ENCODE results near the gene REV3L.
"Not testable (repeated sequence)": the region's sequence is repeated elsewhere in the genome, so short reads cannot be mapped to it uniquely, and the experiment has no call there.

DNA sequence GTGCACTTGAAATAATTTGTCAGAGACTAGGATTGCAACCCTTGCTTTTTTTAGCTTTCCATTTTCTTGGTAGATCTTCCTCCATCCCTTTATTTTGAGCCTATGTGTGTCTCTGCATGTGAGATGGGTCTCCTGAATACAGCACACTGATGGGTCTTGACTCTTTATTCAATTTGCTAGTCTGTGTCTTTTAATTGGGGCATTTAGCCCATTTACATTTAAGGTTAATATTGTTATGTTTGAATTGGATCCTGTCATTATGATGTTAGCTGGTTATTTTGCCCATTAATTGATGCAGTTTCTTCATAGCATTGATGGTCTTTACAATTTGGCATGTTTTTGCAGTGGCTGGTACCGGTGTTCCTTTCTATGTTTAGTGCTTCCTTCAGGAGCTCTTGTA is 22.5 kb upstream of the REV3L start:
- TF ChIP-seq, protein P1, sequence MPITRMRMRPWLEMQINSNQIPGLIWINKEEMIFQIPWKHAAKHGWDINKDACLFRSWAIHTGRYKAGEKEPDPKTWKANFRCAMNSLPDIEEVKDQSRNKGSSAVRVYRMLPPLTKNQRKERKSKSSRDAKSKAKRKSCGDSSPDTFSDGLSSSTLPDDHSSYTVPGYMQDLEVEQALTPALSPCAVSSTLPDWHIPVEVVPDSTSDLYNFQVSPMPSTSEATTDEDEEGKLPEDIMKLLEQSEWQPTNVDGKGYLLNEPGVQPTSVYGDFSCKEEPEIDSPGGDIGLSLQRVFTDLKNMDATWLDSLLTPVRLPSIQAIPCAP (CRISPR knock-in tag; IDR thresholded peaks at IDR 0.05): not testable (repeated sequence)
- TF ChIP-seq, protein P2, sequence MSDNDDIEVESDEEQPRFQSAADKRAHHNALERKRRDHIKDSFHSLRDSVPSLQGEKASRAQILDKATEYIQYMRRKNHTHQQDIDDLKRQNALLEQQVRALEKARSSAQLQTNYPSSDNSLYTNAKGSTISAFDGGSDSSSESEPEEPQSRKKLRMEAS (CRISPR knock-in tag; IDR thresholded peaks at IDR 0.05): not testable (repeated sequence)
- TF ChIP-seq, protein P3, sequence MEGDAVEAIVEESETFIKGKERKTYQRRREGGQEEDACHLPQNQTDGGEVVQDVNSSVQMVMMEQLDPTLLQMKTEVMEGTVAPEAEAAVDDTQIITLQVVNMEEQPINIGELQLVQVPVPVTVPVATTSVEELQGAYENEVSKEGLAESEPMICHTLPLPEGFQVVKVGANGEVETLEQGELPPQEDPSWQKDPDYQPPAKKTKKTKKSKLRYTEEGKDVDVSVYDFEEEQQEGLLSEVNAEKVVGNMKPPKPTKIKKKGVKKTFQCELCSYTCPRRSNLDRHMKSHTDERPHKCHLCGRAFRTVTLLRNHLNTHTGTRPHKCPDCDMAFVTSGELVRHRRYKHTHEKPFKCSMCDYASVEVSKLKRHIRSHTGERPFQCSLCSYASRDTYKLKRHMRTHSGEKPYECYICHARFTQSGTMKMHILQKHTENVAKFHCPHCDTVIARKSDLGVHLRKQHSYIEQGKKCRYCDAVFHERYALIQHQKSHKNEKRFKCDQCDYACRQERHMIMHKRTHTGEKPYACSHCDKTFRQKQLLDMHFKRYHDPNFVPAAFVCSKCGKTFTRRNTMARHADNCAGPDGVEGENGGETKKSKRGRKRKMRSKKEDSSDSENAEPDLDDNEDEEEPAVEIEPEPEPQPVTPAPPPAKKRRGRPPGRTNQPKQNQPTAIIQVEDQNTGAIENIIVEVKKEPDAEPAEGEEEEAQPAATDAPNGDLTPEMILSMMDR (IDR thresholded peaks at IDR 0.05): not testable (repeated sequence)
- TF ChIP-seq, protein P4, sequence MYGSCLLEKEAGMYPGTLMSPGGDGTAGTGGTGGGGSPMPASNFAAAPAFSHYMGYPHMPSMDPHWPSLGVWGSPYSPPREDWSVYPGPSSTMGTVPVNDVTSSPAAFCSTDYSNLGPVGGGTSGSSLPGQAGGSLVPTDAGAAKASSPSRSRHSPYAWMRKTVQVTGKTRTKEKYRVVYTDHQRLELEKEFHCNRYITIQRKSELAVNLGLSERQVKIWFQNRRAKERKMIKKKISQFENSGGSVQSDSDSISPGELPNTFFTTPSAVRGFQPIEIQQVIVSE (CRISPR knock-in tag; IDR thresholded peaks at IDR 0.05; ENCODE audit: borderline replicate concordance): not testable (repeated sequence)
- not testable (repeated sequence) for TF ChIP-seq ZNF121 (CRISPR knock-in tag; IDR thresholded peaks at IDR 0.05); CREM (CRISPR knock-in tag; IDR thresholded peaks at IDR 0.05); SMAD3 (CRISPR knock-in tag; IDR thresholded peaks at IDR 0.05; ENCODE audit: borderline replicate concordance); CREB1 (CRISPR knock-in tag; IDR thresholded peaks at IDR 0.05); HMGA2 (CRISPR knock-in tag; IDR thresholded peaks at IDR 0.05); SP1 (CRISPR knock-in tag; conservative IDR thresholded peaks at IDR 0.05); FOXK1 (CRISPR knock-in tag; IDR thresholded peaks at IDR 0.05)
- TF ChIP-seq, protein P5, sequence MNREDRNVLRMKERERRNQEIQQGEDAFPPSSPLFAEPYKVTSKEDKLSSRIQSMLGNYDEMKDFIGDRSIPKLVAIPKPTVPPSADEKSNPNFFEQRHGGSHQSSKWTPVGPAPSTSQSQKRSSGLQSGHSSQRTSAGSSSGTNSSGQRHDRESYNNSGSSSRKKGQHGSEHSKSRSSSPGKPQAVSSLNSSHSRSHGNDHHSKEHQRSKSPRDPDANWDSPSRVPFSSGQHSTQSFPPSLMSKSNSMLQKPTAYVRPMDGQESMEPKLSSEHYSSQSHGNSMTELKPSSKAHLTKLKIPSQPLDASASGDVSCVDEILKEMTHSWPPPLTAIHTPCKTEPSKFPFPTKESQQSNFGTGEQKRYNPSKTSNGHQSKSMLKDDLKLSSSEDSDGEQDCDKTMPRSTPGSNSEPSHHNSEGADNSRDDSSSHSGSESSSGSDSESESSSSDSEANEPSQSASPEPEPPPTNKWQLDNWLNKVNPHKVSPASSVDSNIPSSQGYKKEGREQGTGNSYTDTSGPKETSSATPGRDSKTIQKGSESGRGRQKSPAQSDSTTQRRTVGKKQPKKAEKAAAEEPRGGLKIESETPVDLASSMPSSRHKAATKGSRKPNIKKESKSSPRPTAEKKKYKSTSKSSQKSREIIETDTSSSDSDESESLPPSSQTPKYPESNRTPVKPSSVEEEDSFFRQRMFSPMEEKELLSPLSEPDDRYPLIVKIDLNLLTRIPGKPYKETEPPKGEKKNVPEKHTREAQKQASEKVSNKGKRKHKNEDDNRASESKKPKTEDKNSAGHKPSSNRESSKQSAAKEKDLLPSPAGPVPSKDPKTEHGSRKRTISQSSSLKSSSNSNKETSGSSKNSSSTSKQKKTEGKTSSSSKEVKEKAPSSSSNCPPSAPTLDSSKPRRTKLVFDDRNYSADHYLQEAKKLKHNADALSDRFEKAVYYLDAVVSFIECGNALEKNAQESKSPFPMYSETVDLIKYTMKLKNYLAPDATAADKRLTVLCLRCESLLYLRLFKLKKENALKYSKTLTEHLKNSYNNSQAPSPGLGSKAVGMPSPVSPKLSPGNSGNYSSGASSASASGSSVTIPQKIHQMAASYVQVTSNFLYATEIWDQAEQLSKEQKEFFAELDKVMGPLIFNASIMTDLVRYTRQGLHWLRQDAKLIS (CRISPR knock-in tag; IDR thresholded peaks at IDR 0.05; ENCODE audit: borderline replicate concordance): not testable (repeated sequence)
- TF ChIP-seq, protein P6, sequence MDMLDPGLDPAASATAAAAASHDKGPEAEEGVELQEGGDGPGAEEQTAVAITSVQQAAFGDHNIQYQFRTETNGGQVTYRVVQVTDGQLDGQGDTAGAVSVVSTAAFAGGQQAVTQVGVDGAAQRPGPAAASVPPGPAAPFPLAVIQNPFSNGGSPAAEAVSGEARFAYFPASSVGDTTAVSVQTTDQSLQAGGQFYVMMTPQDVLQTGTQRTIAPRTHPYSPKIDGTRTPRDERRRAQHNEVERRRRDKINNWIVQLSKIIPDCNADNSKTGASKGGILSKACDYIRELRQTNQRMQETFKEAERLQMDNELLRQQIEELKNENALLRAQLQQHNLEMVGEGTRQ (CRISPR knock-in tag; IDR thresholded peaks at IDR 0.05): not testable (repeated sequence)
- TF ChIP-seq, protein P7, sequence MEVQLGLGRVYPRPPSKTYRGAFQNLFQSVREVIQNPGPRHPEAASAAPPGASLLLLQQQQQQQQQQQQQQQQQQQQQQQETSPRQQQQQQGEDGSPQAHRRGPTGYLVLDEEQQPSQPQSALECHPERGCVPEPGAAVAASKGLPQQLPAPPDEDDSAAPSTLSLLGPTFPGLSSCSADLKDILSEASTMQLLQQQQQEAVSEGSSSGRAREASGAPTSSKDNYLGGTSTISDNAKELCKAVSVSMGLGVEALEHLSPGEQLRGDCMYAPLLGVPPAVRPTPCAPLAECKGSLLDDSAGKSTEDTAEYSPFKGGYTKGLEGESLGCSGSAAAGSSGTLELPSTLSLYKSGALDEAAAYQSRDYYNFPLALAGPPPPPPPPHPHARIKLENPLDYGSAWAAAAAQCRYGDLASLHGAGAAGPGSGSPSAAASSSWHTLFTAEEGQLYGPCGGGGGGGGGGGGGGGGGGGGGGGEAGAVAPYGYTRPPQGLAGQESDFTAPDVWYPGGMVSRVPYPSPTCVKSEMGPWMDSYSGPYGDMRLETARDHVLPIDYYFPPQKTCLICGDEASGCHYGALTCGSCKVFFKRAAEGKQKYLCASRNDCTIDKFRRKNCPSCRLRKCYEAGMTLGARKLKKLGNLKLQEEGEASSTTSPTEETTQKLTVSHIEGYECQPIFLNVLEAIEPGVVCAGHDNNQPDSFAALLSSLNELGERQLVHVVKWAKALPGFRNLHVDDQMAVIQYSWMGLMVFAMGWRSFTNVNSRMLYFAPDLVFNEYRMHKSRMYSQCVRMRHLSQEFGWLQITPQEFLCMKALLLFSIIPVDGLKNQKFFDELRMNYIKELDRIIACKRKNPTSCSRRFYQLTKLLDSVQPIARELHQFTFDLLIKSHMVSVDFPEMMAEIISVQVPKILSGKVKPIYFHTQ (CRISPR knock-in tag; IDR thresholded peaks at IDR 0.05): not testable (repeated sequence)

Measured in WTC11 (cell line).